H1 (cell line): ENCODE measurements around the gene C16orf89. TPM values are rescaled to one million over a fixed set of nuclear protein-coding genes. Genes with fewer than 3 reads are reported as not detected.
A peak's percentile ranks its signal among the peaks of the same experiment; 100 is the strongest.

Experiments
- CTCF ChIA-PET: fragments of 300-600 bp; sonication (Branson Sonifier 250); formaldehyde crosslinking; loops from one replicate; lab custom pipeline; 2021; ENCODE audit not compliant: partially characterized antibody; lab: Charles Lee
- POLR2A ChIA-PET: fragments of 300-600 bp; sonication (Branson Sonifier 250); formaldehyde crosslinking; loops from one replicate; lab custom pipeline; 2021; ENCODE audit warnings: inconsistent platforms; ENCODE audit not compliant: partially characterized antibody; lab: Charles Lee
- DNase-seq, 2 experiments: peaks; one replicate each; pipeline versions ENCODE4 v3.0.0 to v3.0.0-alpha.2; 2010 to 2022; ENCODE audit warnings: low spot score in 2 of 2, low read depth in 1 of 2, mixed read lengths in 1 of 2
- FAIRE-seq: peaks from 2 replicates; lab custom pipeline; 2011; peaks lifted over from hg19 to GRCh38; lab: Jason Lieb, UNC
- H2AFZ ChIP-seq: 2 replicates; pipeline ENCODE4 v1.8.1; 2012; ENCODE audit warnings: low read length, inconsistent platforms
- H2AK5ac ChIP-seq: 2 replicates; pipeline ENCODE4 v1.6.1; 2013; ENCODE audit warnings: low read depth, low read length
- H2BK120ac ChIP-seq: replicated peaks from 2 replicates; pipeline ENCODE3; 2013; ENCODE audit warnings: low read depth, low read length, inconsistent platforms
- H2BK12ac ChIP-seq: 2 replicates; pipeline ENCODE4 v1.6.1; 2013; ENCODE audit warnings: low read depth, low read length
- H2BK15ac ChIP-seq: 2 replicates; pipeline ENCODE4 v1.6.1; 2013; ENCODE audit warnings: low read length
- H2BK20ac ChIP-seq: 2 replicates; pipeline ENCODE4 v1.6.1; 2013; ENCODE audit warnings: low read length
- H2BK5ac ChIP-seq: 2 replicates; pipeline ENCODE4 v1.6.1; 2013; ENCODE audit warnings: low read depth, low read length
- H3K14ac ChIP-seq: 2 replicates; pipeline ENCODE4 v1.6.1; 2013; ENCODE audit warnings: inconsistent platforms; ENCODE audit not compliant: insufficient read length
- H3K18ac ChIP-seq: 2 replicates; pipeline ENCODE4 v1.6.1; 2013; ENCODE audit warnings: low read length; ENCODE audit errors: extremely low read depth
- H3K23ac ChIP-seq: 2 replicates; pipeline ENCODE4 v1.6.1; 2013; ENCODE audit warnings: inconsistent platforms; ENCODE audit not compliant: insufficient read length
- H3K23me2 ChIP-seq: 2 replicates; pipeline ENCODE4 v1.6.1; 2013; ENCODE audit warnings: low read depth, low read length
- H3K27ac ChIP-seq: 2 replicates; pipeline ENCODE4 v1.6.1; 2011; ENCODE audit warnings: low read depth, low read length, inconsistent platforms
- H3K27me3 ChIP-seq, 4 experiments: replicated peaks in 1 of 4; 1 replicate in 1 of 4; 2 replicates in 3 of 4; pipeline versions ENCODE4 v1.6.1 to v1.8.1; 2011 to 2013; ENCODE audit warnings: low read length in 3 of 4, mild to moderate bottlenecking in 3 of 4, inconsistent platforms in 2 of 4, mixed read lengths in 2 of 4, moderate library complexity in 1 of 4; ENCODE audit not compliant: control insufficient read depth in 3 of 4, insufficient read depth in 3 of 4; ENCODE audit errors: extremely low read depth in 1 of 4
- H3K36me3 ChIP-seq, 4 experiments: 2 replicates each; pipeline versions ENCODE4 v1.6.1 to v1.8.1; 2011 to 2013; ENCODE audit warnings: mild to moderate bottlenecking in 4 of 4, low read length in 3 of 4, moderate library complexity in 2 of 4, control low read depth in 1 of 4, inconsistent platforms in 1 of 4; ENCODE audit not compliant: insufficient read depth in 4 of 4, control insufficient read depth in 2 of 4
- H3K4ac ChIP-seq: replicated peaks from 2 replicates; pipeline ENCODE3; 2013; ENCODE audit warnings: low read length, low read depth, mixed read lengths, inconsistent platforms; ENCODE audit not compliant: insufficient read length
- H3K4me1 ChIP-seq, 4 experiments: replicated peaks in 1 of 4; 1 replicate in 1 of 4; 2 replicates in 3 of 4; pipeline versions ENCODE4 v1.6.1 to v1.8.1; 2011 to 2013; ENCODE audit warnings: low read length in 3 of 4, inconsistent platforms in 2 of 4, mixed read lengths in 1 of 4; ENCODE audit not compliant: insufficient read depth in 4 of 4, control insufficient read depth in 3 of 4
- H3K4me2 ChIP-seq, 2 experiments: 2 replicates each; pipeline versions ENCODE4 v1.6.1 to v1.8.1; 2011 to 2013; ENCODE audit warnings: low read depth in 2 of 2, low read length in 2 of 2, control low read depth in 1 of 2, inconsistent platforms in 1 of 2, mild to moderate bottlenecking in 1 of 2; ENCODE audit not compliant: insufficient read depth in 1 of 2
- H3K4me3 ChIP-seq, 4 experiments: fragments of 200-600, 300-600 bp in 1 of 4; sonication (generic), shearing (Covaris generic), sonication (Bioruptor Twin) in 1 of 4; 2 replicates each; pipeline versions ENCODE4 v1.5.1 to v1.8.1; 2011 to 2016; ENCODE audit warnings: low read length in 4 of 4, low read depth in 3 of 4, control low read depth in 2 of 4, inconsistent platforms in 2 of 4, mild to moderate bottlenecking in 2 of 4, mixed read lengths in 1 of 4, moderate library complexity in 1 of 4; ENCODE audit not compliant: insufficient read depth in 2 of 4; ENCODE audit errors: extremely low read depth in 1 of 4
- H3K56ac ChIP-seq: replicated peaks from 2 replicates; pipeline ENCODE3; 2013; ENCODE audit warnings: low read depth, mild to moderate bottlenecking, mixed read lengths, low read length, inconsistent platforms; ENCODE audit not compliant: insufficient read length
- H3K79me1 ChIP-seq: 2 replicates; pipeline ENCODE4 v1.6.1; 2013; ENCODE audit warnings: low read depth, low read length, control low read depth
- H3K79me2 ChIP-seq, 2 experiments: 2 replicates each; pipeline versions ENCODE4 v1.6.1 to v1.8.1; 2012 to 2013; ENCODE audit warnings: low read length in 2 of 2, mild to moderate bottlenecking in 2 of 2, inconsistent platforms in 1 of 2; ENCODE audit not compliant: insufficient read depth in 2 of 2, control insufficient read depth in 1 of 2
- H3K9ac ChIP-seq, 4 experiments: replicated peaks in 1 of 4; 1 replicate in 1 of 4; 2 replicates in 3 of 4; pipeline versions ENCODE4 v1.6.1 to v1.8.1; 2011 to 2013; ENCODE audit warnings: low read depth in 3 of 4, low read length in 3 of 4, control low read depth in 2 of 4, mild to moderate bottlenecking in 2 of 4, moderate library complexity in 2 of 4, inconsistent platforms in 1 of 4; ENCODE audit errors: extremely low read depth in 1 of 4
- H3K9me3 ChIP-seq, 2 experiments: 2 replicates each; pipeline versions ENCODE4 v1.6.1 to v1.8.1; 2012 to 2013; ENCODE audit warnings: mild to moderate bottlenecking in 2 of 2, moderate library complexity in 2 of 2, control low read depth in 1 of 2, inconsistent platforms in 1 of 2, low read depth in 1 of 2, low read length in 1 of 2, mixed read lengths in 1 of 2; ENCODE audit not compliant: insufficient read depth in 2 of 2
- H4K20me1 ChIP-seq, 2 experiments: replicated peaks in 1 of 2; 2 replicates each; pipeline versions ENCODE3 to v1.8.1; 2011 to 2013; ENCODE audit warnings: inconsistent platforms in 2 of 2, low read length in 2 of 2, mild to moderate bottlenecking in 1 of 2; ENCODE audit not compliant: insufficient read depth in 2 of 2, control insufficient read depth in 1 of 2
- H4K5ac ChIP-seq: 2 replicates; pipeline ENCODE4 v1.6.1; 2013; ENCODE audit warnings: low read length, low read depth, mixed read lengths, inconsistent platforms; ENCODE audit not compliant: insufficient read length
- H4K8ac ChIP-seq: 2 replicates; pipeline ENCODE4 v1.8.0; 2013; ENCODE audit warnings: mild to moderate bottlenecking, moderate library complexity, low read length, inconsistent platforms; ENCODE audit not compliant: insufficient read depth; ENCODE audit errors: extremely low read depth
- H4K91ac ChIP-seq: replicated peaks from 2 replicates; pipeline ENCODE3; 2013; ENCODE audit warnings: low read length, mixed read lengths, inconsistent platforms; ENCODE audit not compliant: insufficient read length
- CBX5 ChIP-seq: fragments of 300-800, 300-1000 bp; sonication (generic); IDR thresholded peaks from 2 replicates; pipeline ENCODE4 v1.7.1; 2016; ENCODE audit warnings: antibody characterized with exemption, low read length, low read depth
- SIRT6 ChIP-seq: IDR thresholded peaks from one replicate; pipeline ENCODE4 v1.7.1; 2012; ENCODE audit warnings: low read length, inconsistent platforms
- SIX5 ChIP-seq: IDR thresholded peaks from 2 replicates; pipeline ENCODE4 v1.6.1; 2011; ENCODE audit warnings: mild to moderate bottlenecking, low read depth, low read length
- SP1 ChIP-seq: IDR thresholded peaks from 2 replicates; pipeline ENCODE4 v1.6.1; 2011; ENCODE audit warnings: low read depth, low read length
- WGBS, 2 experiments: shearing (Covaris generic) in 1 of 2; methylation state at CpG; one replicate each; pipeline versions ENCODE4 v1.1.6 to v1.1.7; 2013 to 2015; ENCODE audit warnings: low lambda C conversion rate in 2 of 2, mixed read lengths in 2 of 2, inconsistent platforms in 1 of 2, low coverage in 1 of 2, missing lambda C conversion rate in 1 of 2; ENCODE audit not compliant: insufficient replicate concordance in 2 of 2, insufficient coverage in 1 of 2, insufficient read length in 1 of 2; ENCODE audit errors: extremely low coverage in 1 of 2, missing lambda C conversion rate in 1 of 2; 5-methylcytosine and 5-hydroxymethylcytosine counted together
- polyA plus RNA-seq, 7 experiments: library from polyadenylated mRNA; depleted of rRNA in 3 of 7; stranded (reverse) in 5 of 7; unstranded in 2 of 7; fragments of >200 nt in 5 of 7; fragments of 200-250 nt in 2 of 7; gene quantifications; 1 replicate in 5 of 7; 2 replicates in 1 of 7; 4 replicates in 1 of 7; pipeline versions ENCODE4 v1.2.1 to v1.2.3, GENCODE V29; 2011 to 2013; ENCODE audit warnings: missing spikeins in 2 of 7, mixed read lengths in 2 of 7
- total RNA-seq: library from RNA; stranded (reverse); fragmentation: NEBNext Ultra II Directional; extraction: Animal tissue kit (Norgen Biotek cat#: 25700); gene quantifications from 2 replicates; pipeline ENCODE4 v1.2.1, GENCODE V29; 2021
- TF ChIP-seq, protein P1 (sequence below), 3 experiments: IDR thresholded peaks; 1 replicate in 2 of 3; 2 replicates in 1 of 3; pipeline versions ENCODE4 v1.5.1 to v1.6.1; 2011; ENCODE audit warnings: low read length in 3 of 3, mild to moderate bottlenecking in 3 of 3, inconsistent platforms in 2 of 3, low read depth in 1 of 3, moderate library complexity in 1 of 3; ENCODE audit not compliant: insufficient read depth in 1 of 3; ENCODE audit errors: control extremely low read depth in 1 of 3

The C16orf89 gene
- total and polyA plus RNA-seq, 2 of the 8 experiments (the other 6 are each of a cell fraction or from before 2014, with no cell fraction given), result 6.7 to 9.9 TPM

- TF ChIP-seq, protein P1, sequence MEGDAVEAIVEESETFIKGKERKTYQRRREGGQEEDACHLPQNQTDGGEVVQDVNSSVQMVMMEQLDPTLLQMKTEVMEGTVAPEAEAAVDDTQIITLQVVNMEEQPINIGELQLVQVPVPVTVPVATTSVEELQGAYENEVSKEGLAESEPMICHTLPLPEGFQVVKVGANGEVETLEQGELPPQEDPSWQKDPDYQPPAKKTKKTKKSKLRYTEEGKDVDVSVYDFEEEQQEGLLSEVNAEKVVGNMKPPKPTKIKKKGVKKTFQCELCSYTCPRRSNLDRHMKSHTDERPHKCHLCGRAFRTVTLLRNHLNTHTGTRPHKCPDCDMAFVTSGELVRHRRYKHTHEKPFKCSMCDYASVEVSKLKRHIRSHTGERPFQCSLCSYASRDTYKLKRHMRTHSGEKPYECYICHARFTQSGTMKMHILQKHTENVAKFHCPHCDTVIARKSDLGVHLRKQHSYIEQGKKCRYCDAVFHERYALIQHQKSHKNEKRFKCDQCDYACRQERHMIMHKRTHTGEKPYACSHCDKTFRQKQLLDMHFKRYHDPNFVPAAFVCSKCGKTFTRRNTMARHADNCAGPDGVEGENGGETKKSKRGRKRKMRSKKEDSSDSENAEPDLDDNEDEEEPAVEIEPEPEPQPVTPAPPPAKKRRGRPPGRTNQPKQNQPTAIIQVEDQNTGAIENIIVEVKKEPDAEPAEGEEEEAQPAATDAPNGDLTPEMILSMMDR (IDR thresholded peaks at IDR 0.05; ENCODE audit: control extremely low read depth in 1 of 3, insufficient read depth in 1 of 3, low read depth in 1 of 3, low read length in 3 of 3), result peak in 2 of 3 experiments; percentile 16 to 30; a peak in 3 of 4 replicates
- TF ChIP-seq SIRT6, result no peak
- TF ChIP-seq SIX5, result peak; percentile 56; the same call in 1 of the 2 replicates
- no peak for TF ChIP-seq SP1
- TF ChIP-seq CBX5, result no peak
- FAIRE-seq (peak; percentile 62), DNase-seq (no peak)
- H3K9me3 ChIP-seq, result no peaks in the 10 kb centered on the region
- POLR2A ChIA-PET, result interaction anchor here (0.9 to 1.4 kb wide), 2 partner anchors 12 to 16 kb away, joined by 3 to 4 read pairs; no protein-coding TSS in a partner anchor
- H4K5ac ChIP-seq, result no peak overlapping the region
- H3K27me3 ChIP-seq, result no peaks in the 10 kb centered on the region
- H3K36me3 ChIP-seq, result no peaks in the 10 kb centered on the region
- no peak overlapping the region for H2BK15ac ChIP-seq
- H3K23ac ChIP-seq, result no peak overlapping the region
- no peak overlapping the region for H3K4ac ChIP-seq
- no peak overlapping the region for H3K56ac ChIP-seq
- no peak overlapping the region for H2BK120ac ChIP-seq
- 0 out of 2 replicates have a peak overlapping the region, but pooled peaks have one; percentile 10 for H2AFZ ChIP-seq
- H3K18ac ChIP-seq, result no peak overlapping the region
- no peak overlapping the region for H4K8ac ChIP-seq
- H3K4me2 ChIP-seq, result no peak overlapping the region
- H2BK12ac ChIP-seq, result no peak overlapping the region
- no peak overlapping the region for H3K9ac ChIP-seq
- H4K20me1 ChIP-seq, result no peaks in the 10 kb centered on the region
- no peak overlapping the region for H2BK5ac ChIP-seq
- no peak overlapping the region for H3K14ac ChIP-seq
- H3K23me2 ChIP-seq, result no peaks in the 10 kb centered on the region
- H4K91ac ChIP-seq, result no peak overlapping the region
- no peaks in the 10 kb centered on the region for H3K79me1 ChIP-seq
- no peak overlapping the region for H3K4me3 ChIP-seq
- H2AK5ac ChIP-seq, result no peak overlapping the region
- no peak overlapping the region for H3K27ac ChIP-seq
- no peaks in the 10 kb centered on the region for H3K79me2 ChIP-seq
- H2BK20ac ChIP-seq, result no peak overlapping the region
- CTCF ChIA-PET, result interaction anchor here (0.6 to 28.8 kb wide), 4 partner anchors 10 to 35 kb away, joined by 3 to 625 read pairs (median 59); partner anchors contain the start of gene ALG1
- WGBS, 2 experiments, result 67% methylated on average over 2 of the region's 2 CpGs; no CpG with 5 or more reads in 1 of the 2 experiments
- H3K4me1 ChIP-seq, result no peaks in the 10 kb centered on the region; a peak in 1 of 7 replicates
Measured at GRCh38 chr16:5046914-5047313, 18.8 kb downstream of the C16orf89 start.
